IPS DF 19.7 (cell line): ENCODE results near the gene DLG1.

Source experiments
- DNase-seq: peaks from one replicate; pipeline ENCODE4 v3.0.0-alpha.2; 2013; ENCODE audit warnings: low read depth, low spot score

The DLG1 gene

GRCh38 chr3:197298341-197298944 lies at the start of gene DLG1:
Gene DLG1, minus strand, starts transcription at chr3:197298612. Its CDS starts 1,408 bp downstream, at chr3:197297204.
- no peak for DNase-seq

- no peak for DNase-seq
Measured at GRCh38 chr3:197348014-197348413, 49.6 kb upstream of the DLG1 start.

- no peak for DNase-seq
Measured at GRCh38 chr3:197345390-197345789, 47.0 kb upstream of the DLG1 start.

GRCh38 chr3:197344582-197345318 lies 46.3 kb upstream of the DLG1 start:
- DNase-seq, result no peak

GRCh38 chr3:197343656-197344408 lies 45.4 kb upstream of the DLG1 start:
- no peak for DNase-seq

- DNase-seq, result no peak
Measured at GRCh38 chr3:197343111-197343510, 44.7 kb upstream of the DLG1 start.

- no peak for DNase-seq
Measured at GRCh38 chr3:197340521-197340871, 42.1 kb upstream of the DLG1 start.

GRCh38 chr3:197339841-197340520 lies 41.6 kb upstream of the DLG1 start:
- no peak for DNase-seq

GRCh38 chr3:197338586-197338985 lies 40.2 kb upstream of the DLG1 start:
- DNase-seq, result no peak

- no peak for DNase-seq
Measured at GRCh38 chr3:197337656-197338055, 39.2 kb upstream of the DLG1 start.

- no peak for DNase-seq
Measured at GRCh38 chr3:197337214-197337613, 38.8 kb upstream of the DLG1 start.

GRCh38 chr3:197336348-197336747 lies 37.9 kb upstream of the DLG1 start:
- no peak for DNase-seq

GRCh38 chr3:197335428-197336132 lies 37.2 kb upstream of the DLG1 start:
- no peak for DNase-seq

- DNase-seq, result no peak
Measured at GRCh38 chr3:197333901-197334639, 35.7 kb upstream of the DLG1 start.

- DNase-seq, result no peak
Measured at GRCh38 chr3:197331131-197331530, 32.7 kb upstream of the DLG1 start.

- no peak for DNase-seq
Measured at GRCh38 chr3:197329382-197329781, 31.0 kb upstream of the DLG1 start.

- DNase-seq, result no peak
Measured at GRCh38 chr3:197328198-197328597, 29.8 kb upstream of the DLG1 start.

- DNase-seq, result no peak
Measured at GRCh38 chr3:197327701-197328100, 29.3 kb upstream of the DLG1 start.

GRCh38 chr3:197325773-197326172 lies 27.4 kb upstream of the DLG1 start:
- no peak for DNase-seq

GRCh38 chr3:197322149-197322548 lies 23.7 kb upstream of the DLG1 start:
- no peak for DNase-seq

GRCh38 chr3:197320582-197320981 lies 22.2 kb upstream of the DLG1 start:
- DNase-seq, result no peak
